Cortex of kidney (tissue), 1 donor: ENCODE results near the gene CCR8.

ENCODE experiments used
- DNase-seq: peaks from one replicate; lab custom pipeline; 2025; lab: John Stamatoyannopoulos, UW

The CCR8 gene, protein sequence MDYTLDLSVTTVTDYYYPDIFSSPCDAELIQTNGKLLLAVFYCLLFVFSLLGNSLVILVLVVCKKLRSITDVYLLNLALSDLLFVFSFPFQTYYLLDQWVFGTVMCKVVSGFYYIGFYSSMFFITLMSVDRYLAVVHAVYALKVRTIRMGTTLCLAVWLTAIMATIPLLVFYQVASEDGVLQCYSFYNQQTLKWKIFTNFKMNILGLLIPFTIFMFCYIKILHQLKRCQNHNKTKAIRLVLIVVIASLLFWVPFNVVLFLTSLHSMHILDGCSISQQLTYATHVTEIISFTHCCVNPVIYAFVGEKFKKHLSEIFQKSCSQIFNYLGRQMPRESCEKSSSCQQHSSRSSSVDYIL

GRCh38 chr3:39329493-39329892 lies at the start of gene CCR8:
CCR8 (plus strand) TSS chr3:39329709; CDS start chr3:39332332, 2,623 bp downstream.
- DNase-seq: no peak

GRCh38 chr3:39279745-39280517 lies 49.6 kb upstream of the CCR8 start, which contains the start of gene CX3CR1:
CX3CR1 (minus strand) TSS chr3:39280036; CDS start chr3:39266509, 13,527 bp downstream.
- no peak for DNase-seq

GRCh38 chr3:39280571-39280970 lies 48.9 kb upstream of the CCR8 start:
- no peak for DNase-seq

- no peak for DNase-seq
These were observed 48.0 kb upstream of the CCR8 start for GRCh38 chr3:39281533-39281932.

DNA sequence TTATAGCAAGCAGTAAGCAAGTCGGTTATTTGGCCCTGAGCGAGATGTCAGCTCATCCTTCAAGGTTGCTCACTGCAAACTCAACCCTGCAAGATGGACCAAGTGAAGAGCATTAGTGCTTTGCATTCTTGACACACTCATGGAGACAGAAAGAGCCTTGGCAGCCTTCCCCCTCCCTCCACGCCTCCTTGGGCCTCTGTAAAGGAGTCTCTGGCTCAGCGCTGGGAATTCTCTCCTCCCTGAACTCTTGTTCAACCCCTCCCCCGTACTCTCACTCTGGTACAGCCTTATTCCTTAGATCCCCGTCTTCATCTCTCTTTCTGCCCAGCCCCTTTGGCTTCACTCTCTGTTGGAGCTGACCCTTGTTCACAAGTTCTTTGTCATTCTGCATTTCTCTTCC lies 47.5 kb upstream of the CCR8 start:
- no peak for DNase-seq

DNA sequence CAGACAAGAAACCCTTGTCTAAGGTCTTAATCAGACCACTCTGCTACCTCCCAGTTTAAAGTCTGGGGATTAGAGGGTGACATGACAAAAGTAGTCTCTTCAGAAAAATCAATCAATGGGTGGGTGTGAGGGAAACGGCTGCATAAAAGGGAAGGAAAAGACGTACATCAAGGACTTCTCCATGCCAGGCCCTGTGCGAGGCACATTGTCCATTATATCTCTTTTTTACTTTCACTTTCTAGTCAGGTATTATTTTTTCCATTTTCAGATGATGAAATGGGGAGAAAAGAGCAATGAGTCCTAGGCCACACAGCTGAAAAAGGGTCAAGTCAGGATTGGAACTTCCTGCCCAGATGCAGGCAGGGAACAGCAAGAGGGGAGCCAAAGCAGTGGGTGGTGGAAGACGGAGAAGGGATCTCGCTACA lies 45.0 kb upstream of the CCR8 start:
- no peak for DNase-seq

GRCh38 chr3:39285332-39285731 lies 44.2 kb upstream of the CCR8 start:
- no peak for DNase-seq

DNA sequence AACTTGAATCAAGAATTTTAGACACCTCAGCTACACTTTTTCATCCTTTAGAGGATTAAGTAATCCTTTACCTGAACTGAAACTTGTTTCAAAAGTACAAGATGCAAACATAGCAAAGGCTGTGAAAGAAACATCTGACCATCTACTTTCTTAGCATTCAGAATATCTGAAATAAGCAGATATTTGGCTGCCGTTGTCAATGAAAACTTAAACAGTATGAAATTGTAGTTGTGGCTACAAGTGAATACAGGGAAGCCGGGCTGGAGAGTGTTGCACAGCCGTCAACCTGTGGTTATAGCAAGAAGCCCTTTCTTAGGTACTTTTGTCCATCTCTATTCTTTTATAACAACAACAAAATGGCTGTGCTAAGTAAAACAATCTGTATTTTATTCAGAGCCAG lies 42.7 kb upstream of the CCR8 start:
- no peak for DNase-seq

DNA sequence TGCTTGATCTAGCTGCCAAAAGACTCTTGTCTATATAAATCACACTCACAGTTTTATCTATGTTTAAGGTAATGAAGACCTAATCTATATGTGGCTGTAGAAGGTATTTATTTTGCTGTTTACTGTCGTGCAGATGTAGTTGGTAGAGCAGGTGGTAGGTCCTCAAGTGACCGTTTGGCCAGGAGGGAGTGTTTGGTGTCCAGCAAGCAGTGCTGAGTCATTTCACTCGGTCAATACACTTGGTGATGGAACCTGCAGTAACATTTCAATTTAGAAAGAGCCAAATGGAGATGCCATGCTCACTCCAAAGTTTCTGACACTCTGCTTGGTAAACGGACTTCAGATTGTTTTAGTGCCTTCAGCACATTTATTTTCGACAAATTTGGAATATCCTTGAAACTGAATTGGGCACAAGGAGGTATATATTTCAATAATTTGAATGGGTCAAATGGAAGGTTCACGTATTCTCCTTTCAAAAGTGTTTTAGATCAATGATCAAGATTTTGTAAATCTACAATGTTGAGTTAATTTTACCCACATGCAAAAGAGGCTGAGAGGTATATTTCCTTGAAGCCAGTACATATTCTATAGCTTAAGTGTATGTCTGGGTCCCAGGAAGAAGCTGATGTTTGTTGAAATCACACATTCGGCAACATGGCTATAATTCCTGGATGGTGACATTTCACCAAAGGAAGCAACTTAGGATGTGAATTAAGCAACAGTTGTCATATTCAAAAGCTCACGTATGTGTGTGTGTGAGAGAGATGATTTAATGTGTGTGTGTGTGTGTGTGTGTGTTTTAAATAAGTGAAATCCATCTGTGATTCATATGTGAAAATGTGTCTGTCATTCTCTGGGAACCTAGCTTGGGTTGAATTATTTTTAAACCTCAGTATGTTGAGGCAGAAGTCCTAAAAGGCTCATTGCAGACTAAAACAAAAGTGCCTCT lies 42.0 kb upstream of the CCR8 start:
- no peak for DNase-seq

- no peak for DNase-seq
These were observed 41.2 kb upstream of the CCR8 start for GRCh38 chr3:39288300-39288808.

GRCh38 chr3:39289107-39289506 lies 40.4 kb upstream of the CCR8 start:
- no peak for DNase-seq

- no peak for DNase-seq
These were observed 39.3 kb upstream of the CCR8 start for GRCh38 chr3:39290255-39290654.

DNA sequence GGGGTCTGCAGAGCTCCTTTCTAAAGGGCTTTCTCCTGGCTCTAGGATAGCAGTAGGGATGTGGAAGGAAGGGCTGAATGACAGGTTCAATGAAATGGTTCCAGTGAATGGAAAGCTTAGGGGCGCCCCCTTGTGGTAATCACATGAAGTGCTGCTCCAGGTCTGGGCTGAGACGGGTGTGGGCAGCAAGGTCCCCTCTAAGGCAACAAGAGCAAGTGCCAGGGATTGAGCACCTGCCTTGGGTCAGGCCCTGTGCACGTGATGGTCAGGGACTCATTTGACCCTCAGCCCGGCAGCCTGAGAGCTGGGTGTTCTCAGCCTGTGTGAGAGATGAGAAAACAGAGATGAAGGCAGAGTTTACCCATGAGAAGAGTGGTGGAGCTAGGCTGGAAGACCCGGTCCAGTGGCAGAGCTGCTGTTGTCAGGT lies 37.6 kb upstream of the CCR8 start:
- no peak for DNase-seq

- no peak for DNase-seq
These were observed 36.5 kb upstream of the CCR8 start for GRCh38 chr3:39292961-39293360.

DNA sequence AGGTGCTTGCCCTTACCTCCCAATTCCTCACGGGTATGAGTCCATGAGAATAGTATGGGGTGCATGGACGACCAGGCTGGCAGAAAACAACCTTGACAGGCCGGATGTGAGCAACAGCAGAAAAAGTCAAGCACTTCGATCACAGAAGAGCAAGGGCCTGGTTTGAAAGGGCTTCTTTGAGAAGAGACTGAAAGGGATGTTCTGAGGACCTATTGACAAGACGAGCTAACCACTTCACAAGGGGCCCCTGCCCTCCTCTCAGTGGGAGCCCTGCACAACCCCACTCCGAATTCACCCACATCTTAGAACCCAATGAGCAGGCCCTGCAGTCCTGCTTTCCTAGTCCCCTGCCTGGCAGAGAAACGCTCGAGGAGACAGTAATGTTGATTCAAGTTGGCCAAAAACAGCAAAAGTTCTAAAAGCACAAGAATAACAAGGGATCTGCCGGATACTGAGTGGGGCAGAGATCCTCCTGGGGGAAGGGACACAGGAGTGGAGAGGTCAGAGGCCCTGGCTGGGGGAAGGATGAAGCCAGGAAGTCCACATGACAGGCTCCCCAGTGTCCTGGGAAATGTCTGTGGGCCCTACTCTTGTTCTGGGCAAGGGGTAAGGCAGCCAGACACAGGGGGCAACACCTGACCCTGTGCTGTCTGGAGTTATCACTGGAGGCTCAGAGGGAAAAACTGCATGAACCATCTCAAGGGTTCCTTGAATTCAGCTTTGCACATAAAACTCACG lies 34.9 kb upstream of the CCR8 start:
- DNase-seq: no peak

GRCh38 chr3:39295184-39295775 lies 34.2 kb upstream of the CCR8 start:
- no peak for DNase-seq

DNA sequence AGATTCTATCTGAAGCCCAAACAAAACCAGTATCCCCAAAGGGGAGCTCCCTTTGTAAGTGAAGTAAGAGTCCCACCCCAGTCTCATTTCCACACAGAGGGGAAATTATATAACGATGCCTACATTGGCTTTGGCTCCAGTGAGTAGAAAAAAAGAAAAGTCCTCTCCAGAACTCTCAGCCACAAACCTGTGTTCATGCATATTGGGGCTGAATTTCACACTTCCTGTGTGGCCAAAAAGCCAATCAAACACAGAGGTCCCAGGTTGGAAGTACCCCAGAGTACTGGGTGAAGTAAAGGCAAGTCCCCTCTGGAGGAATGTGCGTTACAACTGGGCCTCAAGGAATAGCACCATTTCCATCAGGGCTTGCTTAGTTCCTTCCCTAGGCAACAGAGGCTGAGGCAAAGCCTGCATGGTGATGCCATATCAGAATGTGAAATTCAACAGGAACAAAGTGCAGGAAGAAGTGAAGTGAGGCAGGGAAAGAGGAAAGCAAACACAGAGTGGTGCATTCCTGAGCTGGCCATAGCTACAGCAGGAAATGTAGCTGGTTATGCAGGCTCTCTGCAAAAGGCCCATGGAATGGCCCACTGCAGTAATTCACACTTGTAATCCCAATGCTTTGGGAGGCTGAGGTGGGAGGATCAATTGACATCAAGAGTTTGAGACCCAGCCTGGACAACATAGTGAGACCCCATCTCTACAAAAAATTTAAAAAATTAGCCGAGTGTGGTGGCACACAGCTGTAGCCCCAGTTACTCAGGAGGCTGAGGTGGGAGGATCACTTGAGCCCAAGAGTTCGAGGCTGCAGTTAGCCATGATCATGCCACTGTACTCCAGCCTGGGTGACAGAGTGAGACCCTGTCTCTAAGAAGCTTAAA lies 33.1 kb upstream of the CCR8 start:
- no peak for DNase-seq

DNA sequence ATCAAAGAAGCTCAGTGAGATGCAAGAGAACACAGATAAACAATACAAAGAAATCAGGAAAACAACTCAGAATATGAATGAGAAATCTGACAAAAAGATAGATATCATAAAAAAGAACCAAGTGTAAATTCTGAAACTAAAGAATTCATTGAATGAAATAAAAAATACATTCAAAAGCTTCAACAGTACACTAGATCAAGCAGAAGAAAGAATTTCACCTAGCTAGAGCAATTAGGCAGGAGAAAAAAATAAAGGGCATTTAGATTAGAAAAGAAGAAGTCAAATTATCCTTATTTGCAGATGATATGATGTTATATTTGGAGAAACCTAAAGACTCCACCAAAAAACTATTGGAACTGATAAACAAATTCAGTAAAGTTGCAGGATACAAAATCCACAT lies 30.2 kb upstream of the CCR8 start:
- DNase-seq: no peak

DNA sequence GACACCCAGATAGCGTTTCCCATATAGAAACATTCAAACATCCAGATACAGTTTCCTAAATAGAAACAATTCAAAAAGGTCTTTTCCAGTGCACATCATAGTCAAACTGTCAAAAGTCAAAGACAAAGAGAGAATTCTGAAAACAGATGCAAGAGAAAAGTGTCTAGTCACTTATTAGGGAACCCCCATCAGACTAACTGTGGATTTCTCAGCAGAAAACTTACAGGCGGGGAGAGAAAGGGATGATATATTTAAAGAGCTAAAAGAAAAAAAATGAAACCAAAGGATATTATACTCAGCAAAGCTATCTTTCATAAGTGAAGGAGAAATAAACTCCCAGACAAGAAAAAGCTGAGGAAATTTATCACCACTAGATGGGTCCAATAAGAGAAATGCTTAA lies 27.3 kb upstream of the CCR8 start:
- no peak for DNase-seq

DNA sequence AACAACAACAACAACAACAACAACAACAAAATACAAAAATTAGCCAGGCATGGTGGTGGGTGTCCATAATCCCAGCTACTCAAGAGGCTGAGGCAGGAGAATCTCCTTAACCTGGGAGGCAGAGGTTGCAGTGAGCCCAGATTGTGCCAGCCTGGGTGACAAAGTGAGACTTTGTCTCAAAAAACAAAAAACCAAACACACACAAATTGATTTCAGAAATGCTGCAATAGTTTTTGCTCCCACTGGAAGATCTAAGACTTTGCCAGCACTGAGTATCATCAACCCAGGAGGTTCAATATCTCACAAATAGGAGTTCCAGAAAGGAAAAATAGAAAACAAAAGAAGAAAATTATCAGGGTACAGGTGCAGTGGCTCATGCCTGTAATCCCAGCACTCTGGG lies 16.2 kb upstream of the CCR8 start:
- DNase-seq: no peak
